OCI-LY3 (cell line): ENCODE data around the gene SNRNP25.

Experiments used
- H2AFZ ChIP-seq: fragments of 200-600, 300-600 bp; shearing (Covaris generic); 2 replicates; pipeline ENCODE4 v1.6.0; 2014; ENCODE audit warnings: antibody characterized with exemption, low read depth, low read length
- H3K27ac ChIP-seq: fragments of 200-600, 300-600 bp; sonication (generic); 2 replicates; pipeline ENCODE4 v1.5.1; 2014; ENCODE audit warnings: mild to moderate bottlenecking, low read length, moderate library complexity, mixed read lengths
- H3K27me3 ChIP-seq: fragments of 200-600, 300-600 bp; sonication (generic); 2 replicates; pipeline ENCODE4 v1.6.1; 2014; ENCODE audit warnings: low read depth, low read length, mixed read lengths
- H3K36me3 ChIP-seq: fragments of 200-600, 300-600 bp; sonication (generic); replicated peaks from 2 replicates; pipeline ENCODE3; 2014; ENCODE audit warnings: low read depth, low read length, mixed read lengths
- H3K4me1 ChIP-seq: fragments of 300-600, 200-600 bp; sonication (generic); 2 replicates; pipeline ENCODE4 v1.6.1; 2014; ENCODE audit warnings: low read length, mixed read lengths
- H3K4me2 ChIP-seq: fragments of 200-600, 300-600 bp; sonication (generic); 2 replicates; pipeline ENCODE4 v1.6.1; 2014; ENCODE audit warnings: low read length, mixed read lengths
- H3K4me3 ChIP-seq: fragments of 300-600, 200-600 bp; sonication (generic); 2 replicates; pipeline ENCODE4 v1.5.1; 2014; ENCODE audit warnings: antibody characterized with exemption, mild to moderate bottlenecking, low read length, moderate library complexity
- H3K79me2 ChIP-seq: fragments of 300-600, 200-600 bp; shearing (Covaris generic); 2 replicates; pipeline ENCODE4 v1.6.1; 2014; ENCODE audit warnings: mild to moderate bottlenecking, low read length, mixed read lengths
- H3K9ac ChIP-seq: fragments of 300-600, 200-600 bp; shearing (Covaris generic); 2 replicates; pipeline ENCODE4 v1.6.0; 2014; ENCODE audit warnings: mild to moderate bottlenecking, low read length, moderate library complexity
- H3K9me3 ChIP-seq: fragments of 200-600, 300-600 bp; shearing (Covaris generic); 2 replicates; pipeline ENCODE4 v1.6.1; 2014; ENCODE audit warnings: low read length, mixed read lengths; ENCODE audit not compliant: insufficient read depth
- H4K20me1 ChIP-seq: fragments of 200-600, 300-600 bp; sonication (generic); 2 replicates; pipeline ENCODE4 v1.6.1; 2016; ENCODE audit warnings: low read length, mixed read lengths; ENCODE audit not compliant: insufficient read depth
- CTCF ChIP-seq: fragments of 200-600, 300-600 bp; sonication (generic); IDR thresholded peaks from 2 replicates; pipeline ENCODE4 v1.5.1; 2014; ENCODE audit warnings: antibody characterized with exemption, low read length, low read depth
- EZH2phosphoT487 ChIP-seq: fragments of 200-600 bp; shearing (Covaris generic); IDR thresholded peaks from 2 replicates; pipeline ENCODE4 v1.6.1; 2018; ENCODE audit warnings: antibody characterized with exemption, mixed run types, low read depth

Gene SNRNP25

GRCh38 chr16:60929-61878 lies 7.6 kb downstream of the SNRNP25 start:
- H4K20me1 ChIP-seq, result no peaks in the 10 kb centered on the region
- peaks cover 9% of the 10 kb centered on the region for H3K4me1 ChIP-seq
- no peaks in the 10 kb centered on the region for H3K79me2 ChIP-seq
- H3K9ac ChIP-seq, result no peak overlapping the region
- H3K36me3 ChIP-seq, result peaks cover 23% of the 10 kb centered on the region
- no peak overlapping the region for H3K4me3 ChIP-seq
- no peak overlapping the region for H3K27ac ChIP-seq
- H3K4me2 ChIP-seq, result no peak overlapping the region
- no peaks in the 10 kb centered on the region for H3K27me3 ChIP-seq
- no peak overlapping the region for H2AFZ ChIP-seq
- no peak for TF ChIP-seq CTCF
- no peak for TF ChIP-seq EZH2phosphoT487
- H3K9me3 ChIP-seq, result no peaks in the 10 kb centered on the region

- TF ChIP-seq CTCF, result no peak
- no peak for TF ChIP-seq EZH2phosphoT487
- peaks cover 17% of the 10 kb centered on the region for H3K36me3 ChIP-seq
These were observed 8.3 kb downstream of the SNRNP25 start for GRCh38 chr16:61879-62281.

GRCh38 chr16:62283-62967 lies 8.8 kb downstream of the SNRNP25 start:
- TF ChIP-seq CTCF (no peak), EZH2phosphoT487 (no peak)
- H3K4me3 ChIP-seq, result no peak overlapping the region
- H3K36me3 ChIP-seq, result peaks cover 11% of the 10 kb centered on the region
- peaks cover 6% of the 10 kb centered on the region for H3K4me1 ChIP-seq
- no peak overlapping the region for H2AFZ ChIP-seq
- H3K9me3 ChIP-seq, result no peaks in the 10 kb centered on the region
- no peak overlapping the region for H3K4me2 ChIP-seq
- H3K27ac ChIP-seq, result no peak overlapping the region
- no peak overlapping the region for H3K9ac ChIP-seq
- no peaks in the 10 kb centered on the region for H4K20me1 ChIP-seq
- 0 out of 2 replicates have a peak, but pooled peaks cover under 1% of the 10 kb centered on the region for H3K27me3 ChIP-seq
- H3K79me2 ChIP-seq, result no peaks in the 10 kb centered on the region

More at GRCh38 chr16:61879-62281, 8.3 kb downstream of the SNRNP25 start:
- H3K4me2 ChIP-seq, result no peak overlapping the region
- H3K4me1 ChIP-seq, result peaks cover 9% of the 10 kb centered on the region
- no peak overlapping the region for H3K9ac ChIP-seq
- no peak overlapping the region for H2AFZ ChIP-seq
- H3K79me2 ChIP-seq, result no peaks in the 10 kb centered on the region
- H3K27ac ChIP-seq, result no peak overlapping the region
- H3K4me3 ChIP-seq, result no peak overlapping the region
- no peaks in the 10 kb centered on the region for H3K27me3 ChIP-seq
- H4K20me1 ChIP-seq, result no peaks in the 10 kb centered on the region
- no peaks in the 10 kb centered on the region for H3K9me3 ChIP-seq

- Histone ChIP-seq H3K79me2 (no peaks in the 10 kb centered on the region), H3K27ac (no peak overlapping the region), H4K20me1 (no peaks in the 10 kb centered on the region), H3K27me3 (0 out of 2 replicates have a peak, but pooled peaks cover 4% of the 10 kb centered on the region), H3K4me3 (no peak overlapping the region), H3K9me3 (no peaks in the 10 kb centered on the region), H3K4me2 (no peak overlapping the region), H3K4me1 (peaks cover under 1% of the 10 kb centered on the region), H2AFZ (no peak overlapping the region), H3K36me3 (peaks cover 7% of the 10 kb centered on the region), H3K9ac (no peak overlapping the region)
- TF ChIP-seq EZH2phosphoT487, result no peak
- TF ChIP-seq CTCF, result no peak
These were observed 9.4 kb downstream of the SNRNP25 start for GRCh38 chr16:62968-63391.
